K562 (cell line): ENCODE data around the gene MSH2. TPM values are rescaled to one million over a fixed set of nuclear protein-coding genes. Genes with fewer than 3 reads are reported as not detected.

Experiments used
- CBFB ChIP-seq: sonication (generic); formaldehyde crosslinking; IDR thresholded peaks from 2 replicates; pipeline ENCODE4 v1.4.0; 2020; ENCODE audit warnings: mild to moderate bottlenecking, missing genetic modification reagents
- FIP1L1 ChIP-seq: fragments of 200-400 bp; formaldehyde crosslinking; IDR thresholded peaks from 2 replicates; pipeline ENCODE4 v1.6.1; 2018; ENCODE audit warnings: mild to moderate bottlenecking, low read depth, low read length; ENCODE audit not compliant: poor library complexity, severe bottlenecking
- KDM1A ChIP-seq, 2 experiments: fragments of 450-650 bp; IDR thresholded peaks; 2 replicates each; pipeline ENCODE4 v1.6.1; 2016; ENCODE audit warnings: mild to moderate bottlenecking in 2 of 2
- MAFK ChIP-seq: IDR thresholded peaks from 2 replicates; pipeline ENCODE4 v1.6.1; 2011; ENCODE audit warnings: low read length, improper control_type of control experiment
- NONO ChIP-seq, 2 experiments: fragments of 200-400 bp in 1 of 2; fragments of 450-650 bp in 1 of 2; formaldehyde crosslinking in 1 of 2; IDR thresholded peaks; 2 replicates each; pipeline ENCODE4 v1.6.1; 2017; ENCODE audit warnings: low read depth in 2 of 2, mild to moderate bottlenecking in 2 of 2, moderate library complexity in 2 of 2, low read length in 1 of 2
- POLR2AphosphoS2 ChIP-seq: IDR thresholded peaks from 2 replicates; pipeline ENCODE4 v1.6.1; 2012; ENCODE audit warnings: low read length, improper control_type of control experiment
- SMARCA5 ChIP-seq: fragments of 450-650 bp; IDR thresholded peaks from 2 replicates; pipeline ENCODE4 v1.6.1; 2016
- TFAM ChIP-seq: fragments of 250-450 bp; sonication (Bioruptor Pico); conservative IDR thresholded peaks from 2 replicates; pipeline ENCODE4 v1.5.0; 2021; ENCODE audit warnings: mild to moderate bottlenecking, moderate library complexity
- polyA plus RNA-seq, 8 experiments: library from polyadenylated mRNA; depleted of rRNA in 4 of 8; stranded (reverse) in 5 of 8; unstranded in 3 of 8; fragments of >200 nt; fragmentation: Nextera tagmentation in 2 of 8; fragmentation: Illumina TruSeq in 1 of 8; extraction: Ambion mirVana in 2 of 8; extraction: Trizol in 1 of 8; gene quantifications; 2 replicates each; pipeline versions ENCODE4 v1.2.1 to v1.2.3, GENCODE V29; 2011 to 2014; ENCODE audit warnings: inconsistent platforms in 1 of 8, missing spikeins in 1 of 8
- total RNA-seq, 7 experiments: library from RNA; depleted of rRNA in 6 of 7; stranded (reverse); fragments of >200 nt in 6 of 7; fragmentation: Illumina TruSeq in 2 of 7; extraction: Trizol in 2 of 7; gene quantifications; 2 replicates each; pipeline versions ENCODE4 v1.2.1 to v1.2.3, GENCODE V29; 2011 to 2021; ENCODE audit warnings: low replicate concordance in 1 of 7
- TF ChIP-seq, protein P1 (sequence below): fragments of 450-650 bp; formaldehyde crosslinking; IDR thresholded peaks from 2 replicates; pipeline ENCODE4 v1.4.0; 2020; ENCODE audit warnings: mild to moderate bottlenecking
- TF ChIP-seq, protein P2 (sequence below): sonication (generic); formaldehyde crosslinking; IDR thresholded peaks from 2 replicates; pipeline ENCODE4 v1.8.0; 2022; ENCODE audit warnings: mild to moderate bottlenecking, low read depth, missing genetic modification reagents
- TF ChIP-seq, protein P3 (sequence below): fragments of 450-650 bp; formaldehyde crosslinking; IDR thresholded peaks from 2 replicates; pipeline ENCODE4 v1.4.0; 2020; ENCODE audit warnings: mild to moderate bottlenecking, moderate library complexity

The MSH2 gene
- total and polyA plus RNA-seq, 9 of the 15 experiments (the other 6 are each of a cell fraction or from before 2014, with no cell fraction given) = 51.8 to 139 (median 113) TPM

DNA sequence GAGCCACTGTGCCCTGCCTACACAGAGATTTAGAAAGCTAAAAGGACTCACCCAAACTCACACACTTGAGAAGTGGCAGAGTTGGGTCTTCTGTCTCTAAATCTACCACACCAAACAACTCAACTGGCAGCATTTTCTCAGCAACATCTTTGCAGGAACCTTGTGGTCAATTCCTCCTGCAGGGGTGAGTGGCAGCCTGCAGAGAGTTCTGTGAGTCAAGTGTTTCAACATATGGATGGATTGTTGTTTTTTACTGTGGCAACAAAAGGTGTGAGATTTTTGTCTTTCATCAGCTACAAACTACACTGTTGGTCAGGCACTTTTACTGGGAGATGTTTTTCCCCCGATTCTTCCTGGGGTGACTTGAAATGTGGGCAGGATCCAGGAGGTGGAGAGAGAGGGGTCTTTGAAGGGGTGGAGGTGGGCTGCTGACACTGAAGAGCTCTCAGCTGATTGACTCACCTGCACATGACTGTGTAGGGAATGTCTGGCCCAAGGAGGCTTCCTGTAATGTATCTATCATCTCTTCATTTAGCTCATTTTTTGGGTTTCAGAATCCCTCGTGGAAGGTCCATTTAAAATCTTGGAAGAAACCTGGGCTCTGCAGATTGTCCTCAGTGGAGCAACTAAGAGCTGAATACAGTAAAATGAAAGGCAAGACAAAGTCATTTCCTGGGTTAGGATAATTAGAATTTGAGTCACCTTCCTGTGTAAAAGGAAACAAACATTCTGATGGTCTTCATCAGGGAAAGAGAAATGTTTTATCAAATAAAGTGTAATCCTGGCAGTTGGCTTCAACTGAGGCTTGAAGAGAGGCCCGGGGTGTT is 98.6 kb downstream of the MSH2 start (continued):
- TF ChIP-seq, protein P1, sequence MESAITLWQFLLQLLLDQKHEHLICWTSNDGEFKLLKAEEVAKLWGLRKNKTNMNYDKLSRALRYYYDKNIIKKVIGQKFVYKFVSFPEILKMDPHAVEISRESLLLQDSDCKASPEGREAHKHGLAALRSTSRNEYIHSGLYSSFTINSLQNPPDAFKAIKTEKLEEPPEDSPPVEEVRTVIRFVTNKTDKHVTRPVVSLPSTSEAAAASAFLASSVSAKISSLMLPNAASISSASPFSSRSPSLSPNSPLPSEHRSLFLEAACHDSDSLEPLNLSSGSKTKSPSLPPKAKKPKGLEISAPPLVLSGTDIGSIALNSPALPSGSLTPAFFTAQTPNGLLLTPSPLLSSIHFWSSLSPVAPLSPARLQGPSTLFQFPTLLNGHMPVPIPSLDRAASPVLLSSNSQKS (CRISPR knock-in tag) = no peak
- TF ChIP-seq NONO (IDR thresholded peaks at IDR 0.05; ENCODE audit: low read depth in 2 of 2, low read length in 1 of 2) = no peak
- TF ChIP-seq, protein P2, sequence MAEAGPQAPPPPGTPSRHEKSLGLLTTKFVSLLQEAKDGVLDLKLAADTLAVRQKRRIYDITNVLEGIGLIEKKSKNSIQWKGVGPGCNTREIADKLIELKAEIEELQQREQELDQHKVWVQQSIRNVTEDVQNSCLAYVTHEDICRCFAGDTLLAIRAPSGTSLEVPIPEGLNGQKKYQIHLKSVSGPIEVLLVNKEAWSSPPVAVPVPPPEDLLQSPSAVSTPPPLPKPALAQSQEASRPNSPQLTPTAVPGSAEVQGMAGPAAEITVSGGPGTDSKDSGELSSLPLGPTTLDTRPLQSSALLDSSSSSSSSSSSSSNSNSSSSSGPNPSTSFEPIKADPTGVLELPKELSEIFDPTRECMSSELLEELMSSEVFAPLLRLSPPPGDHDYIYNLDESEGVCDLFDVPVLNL (CRISPR knock-in tag) = no peak
- TF ChIP-seq SMARCA5 = no peak
- TF ChIP-seq, protein P3, sequence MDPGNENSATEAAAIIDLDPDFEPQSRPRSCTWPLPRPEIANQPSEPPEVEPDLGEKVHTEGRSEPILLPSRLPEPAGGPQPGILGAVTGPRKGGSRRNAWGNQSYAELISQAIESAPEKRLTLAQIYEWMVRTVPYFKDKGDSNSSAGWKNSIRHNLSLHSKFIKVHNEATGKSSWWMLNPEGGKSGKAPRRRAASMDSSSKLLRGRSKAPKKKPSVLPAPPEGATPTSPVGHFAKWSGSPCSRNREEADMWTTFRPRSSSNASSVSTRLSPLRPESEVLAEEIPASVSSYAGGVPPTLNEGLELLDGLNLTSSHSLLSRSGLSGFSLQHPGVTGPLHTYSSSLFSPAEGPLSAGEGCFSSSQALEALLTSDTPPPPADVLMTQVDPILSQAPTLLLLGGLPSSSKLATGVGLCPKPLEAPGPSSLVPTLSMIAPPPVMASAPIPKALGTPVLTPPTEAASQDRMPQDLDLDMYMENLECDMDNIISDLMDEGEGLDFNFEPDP (CRISPR knock-in tag) = no peak
- no peak for TF ChIP-seq KDM1A (IDR thresholded peaks at IDR 0.05)
- TF ChIP-seq FIP1L1 = no peak
- TF ChIP-seq CBFB (CRISPR knock-in tag) = no peak
- TF ChIP-seq POLR2AphosphoS2 = no peak
- no peak for TF ChIP-seq TFAM (CRISPR knock-in tag)
- TF ChIP-seq MAFK = no peak
